Progenitor cell of endocrine pancreas (in vitro differentiated cells): ENCODE data around the gene MBP. TPM values are rescaled to one million over a fixed set of nuclear protein-coding genes. Genes with fewer than 3 reads are reported as not detected.

Source experiments
- DNase-seq: peaks from one replicate; pipeline ENCODE4 v3.0.0; 2021; ENCODE audit warnings: low spot score; ENCODE audit not compliant: unreplicated experiment
- H3K27ac Mint-ChIP-seq: 2 replicates; pipeline ENCODE4 v1.8.0; 2021; ENCODE audit warnings: mild to moderate bottlenecking, moderate library complexity, mixed read lengths
- H3K27me3 Mint-ChIP-seq: 2 replicates; pipeline ENCODE4 v1.8.0; 2021; ENCODE audit warnings: mixed read lengths
- H3K36me3 Mint-ChIP-seq: 2 replicates; pipeline ENCODE4 v1.8.0; 2022; ENCODE audit warnings: mixed read lengths; ENCODE audit not compliant: insufficient read depth
- H3K4me1 Mint-ChIP-seq: 2 replicates; pipeline ENCODE4 v1.8.0; 2021; ENCODE audit warnings: low read depth, mixed read lengths
- H3K4me3 Mint-ChIP-seq: 2 replicates; pipeline ENCODE4 v1.8.0; 2021; ENCODE audit warnings: low read depth, mild to moderate bottlenecking, moderate library complexity, mixed read lengths
- H3K9me3 Mint-ChIP-seq: 2 replicates; pipeline ENCODE4 v1.8.0; 2021; ENCODE audit warnings: low read depth, mixed read lengths
- CTCF ChIP-seq: fragments of 200-600 bp; sonication (generic); IDR thresholded peaks from one replicate; pipeline ENCODE4 v1.5.0; 2021; ENCODE audit warnings: antibody characterized with exemption, mild to moderate bottlenecking; ENCODE audit not compliant: unreplicated experiment
- total RNA-seq: library from RNA; stranded (reverse); gene quantifications from 2 replicates; pipeline ENCODE4 v1.2.1, GENCODE V29; 2021

MBP gene
- total RNA-seq, 1 donor from 2014 or later: 38.4 TPM

DNA sequence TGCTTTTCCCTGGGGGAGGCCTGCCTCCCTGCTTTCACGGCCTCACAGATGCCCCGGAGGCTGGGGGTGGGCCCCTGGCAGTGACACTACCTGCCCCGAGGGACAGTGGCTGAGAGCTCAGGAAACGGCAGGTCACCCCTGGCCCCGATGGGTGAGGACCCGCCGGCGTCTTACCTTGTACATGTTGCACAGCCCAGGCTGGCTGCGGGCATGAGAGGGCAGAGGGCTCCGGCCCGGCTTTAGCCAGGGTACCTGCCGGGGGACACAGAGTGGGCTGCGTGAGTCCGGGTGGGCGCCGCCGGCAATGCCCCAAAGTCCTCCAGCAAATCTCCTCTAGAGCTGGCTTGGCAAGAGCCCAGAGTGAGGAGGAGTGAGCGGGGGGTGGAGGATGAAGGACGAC lies 122.9 kb downstream of the MBP start:
- H3K4me3 Mint-ChIP-seq: no peak overlapping the region
- peaks cover 5% of the 10 kb centered on the region for H3K36me3 Mint-ChIP-seq
- no peak for TF ChIP-seq CTCF
- no peak for DNase-seq
- no peak overlapping the region for H3K27ac Mint-ChIP-seq
- H3K4me1 Mint-ChIP-seq: peaks cover 3% of the 10 kb centered on the region
- no peaks in the 10 kb centered on the region for H3K9me3 Mint-ChIP-seq
- no peaks in the 10 kb centered on the region for H3K27me3 Mint-ChIP-seq

GRCh38 chr18:77008576-77009315 lies 123.8 kb downstream of the MBP start:
- no peak for TF ChIP-seq CTCF
- Mint-ChIP-seq H3K4me3 (no peak overlapping the region), H3K27me3 (no peaks in the 10 kb centered on the region), H3K4me1 (peaks cover 3% of the 10 kb centered on the region), H3K27ac (no peak overlapping the region), H3K9me3 (no peaks in the 10 kb centered on the region), H3K36me3 (peaks cover 5% of the 10 kb centered on the region)
- DNase-seq: no peak

DNA sequence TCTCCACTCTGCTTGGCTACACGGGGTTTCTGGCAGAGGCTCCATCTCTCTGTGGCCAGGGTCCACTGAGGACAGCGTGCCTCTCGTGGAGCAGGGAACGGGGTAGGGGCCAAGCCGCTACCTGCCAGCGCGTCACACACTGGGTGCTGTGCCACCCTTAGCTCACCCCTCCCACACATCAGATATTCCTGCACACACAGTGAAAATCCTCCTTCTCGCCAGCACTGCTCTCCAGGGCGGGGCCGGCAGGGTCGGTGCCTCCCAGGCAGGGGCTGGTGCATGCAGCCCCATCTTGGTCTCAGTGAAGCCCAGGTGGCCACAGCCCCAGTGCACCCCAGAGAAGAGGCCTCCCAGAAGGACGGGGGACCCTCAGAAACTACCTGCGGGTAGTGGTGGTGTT lies 124.6 kb downstream of the MBP start:
- no peaks in the 10 kb centered on the region for H3K9me3 Mint-ChIP-seq

GRCh38 chr18:77007251-77007650 lies 125.3 kb downstream of the MBP start:
- no peaks in the 10 kb centered on the region for H3K9me3 Mint-ChIP-seq
- H3K4me3 Mint-ChIP-seq: no peak overlapping the region
- TF ChIP-seq CTCF: no peak
- peaks cover 5% of the 10 kb centered on the region for H3K36me3 Mint-ChIP-seq
- no peaks in the 10 kb centered on the region for H3K27me3 Mint-ChIP-seq
- no peak overlapping the region for H3K27ac Mint-ChIP-seq
- peaks cover 3% of the 10 kb centered on the region for H3K4me1 Mint-ChIP-seq
- DNase-seq: no peak

More for the DNA sequence above, 124.6 kb downstream of the MBP start:
- H3K36me3 Mint-ChIP-seq: peaks cover 5% of the 10 kb centered on the region
- H3K4me1 Mint-ChIP-seq: peaks cover 3% of the 10 kb centered on the region
- H3K27me3 Mint-ChIP-seq: no peaks in the 10 kb centered on the region
- no peak overlapping the region for H3K27ac Mint-ChIP-seq
- no peak for TF ChIP-seq CTCF
- no peak for DNase-seq
- H3K4me3 Mint-ChIP-seq: no peak overlapping the region

- no peak overlapping the region for H3K4me3 Mint-ChIP-seq
- DNase-seq: no peak
- no peaks in the 10 kb centered on the region for H3K9me3 Mint-ChIP-seq
- H3K27me3 Mint-ChIP-seq: no peaks in the 10 kb centered on the region
- H3K4me1 Mint-ChIP-seq: peaks cover 3% of the 10 kb centered on the region
- H3K36me3 Mint-ChIP-seq: peaks cover 2% of the 10 kb centered on the region
- no peak for TF ChIP-seq CTCF
- H3K27ac Mint-ChIP-seq: no peak overlapping the region
Observed at GRCh38 chr18:77006305-77007175, 126.0 kb downstream of the MBP start.
